Activated CD8-positive, alpha-beta memory T cell treated with anti-CD3 and anti-CD28 coated beads, Interleukin-2, amount 50 U/mL, for 4 hours (primary cell): ENCODE data around the gene HMBS.
"Not testable (repeated sequence)": the region's sequence is repeated elsewhere in the genome, so short reads cannot be mapped to it uniquely, and the experiment has no call there.

Experiments used
- DNase-seq: peaks from one replicate; pipeline ENCODE4 v3.0.0-alpha.2; 2020

The HMBS gene

DNA sequence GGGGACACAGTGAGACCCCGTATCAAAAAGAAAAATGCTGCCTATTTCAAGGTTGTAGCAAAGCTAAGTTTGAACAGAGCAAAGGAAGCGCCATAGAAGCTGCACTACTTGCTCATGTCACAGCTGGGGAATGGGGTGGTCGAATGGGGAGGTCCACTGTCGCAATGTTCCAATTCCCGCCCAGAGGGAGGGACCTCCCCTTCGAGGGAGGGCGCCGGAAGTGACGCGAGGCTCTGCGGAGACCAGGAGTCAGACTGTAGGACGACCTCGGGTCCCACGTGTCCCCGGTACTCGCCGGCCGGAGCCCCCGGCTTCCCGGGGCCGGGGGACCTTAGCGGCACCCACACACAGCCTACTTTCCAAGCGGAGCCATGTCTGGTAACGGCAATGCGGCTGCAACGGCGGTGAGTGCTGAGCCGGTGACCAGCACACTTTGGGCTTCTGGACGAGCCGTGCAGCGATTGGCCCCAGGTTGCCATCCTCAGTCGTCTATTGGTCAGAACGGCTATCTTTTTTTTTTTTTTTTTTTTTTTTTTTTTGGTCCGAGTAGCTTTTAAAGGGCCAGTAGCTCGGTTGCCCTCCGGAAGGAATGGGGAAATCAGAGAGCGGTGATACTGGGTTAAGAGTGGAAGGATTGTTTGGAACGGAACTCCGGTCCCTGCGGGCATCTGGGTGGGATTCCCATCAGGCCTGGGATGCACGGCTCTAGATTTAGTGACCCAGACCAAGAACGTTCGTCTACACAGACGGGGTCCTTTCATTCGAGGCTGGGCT lies at the start of gene HMBS:
TSS of gene HMBS (plus strand) at position 219 of the 774 bp plus-strand sequence. CDS start at position 372, 153 bp downstream.
- DNase-seq, result peak; percentile 91

- no peak for DNase-seq
These were observed 45.8 kb upstream of the HMBS start for GRCh38 chr11:119038884-119039283.

GRCh38 chr11:119039471-119039870 lies 45.2 kb upstream of the HMBS start:
- DNase-seq, result not testable (repeated sequence)

GRCh38 chr11:119041821-119042514 lies 42.7 kb upstream of the HMBS start:
- DNase-seq, result no peak

- DNase-seq, result no peak
These were observed 41.8 kb upstream of the HMBS start for GRCh38 chr11:119042927-119043326.

DNA sequence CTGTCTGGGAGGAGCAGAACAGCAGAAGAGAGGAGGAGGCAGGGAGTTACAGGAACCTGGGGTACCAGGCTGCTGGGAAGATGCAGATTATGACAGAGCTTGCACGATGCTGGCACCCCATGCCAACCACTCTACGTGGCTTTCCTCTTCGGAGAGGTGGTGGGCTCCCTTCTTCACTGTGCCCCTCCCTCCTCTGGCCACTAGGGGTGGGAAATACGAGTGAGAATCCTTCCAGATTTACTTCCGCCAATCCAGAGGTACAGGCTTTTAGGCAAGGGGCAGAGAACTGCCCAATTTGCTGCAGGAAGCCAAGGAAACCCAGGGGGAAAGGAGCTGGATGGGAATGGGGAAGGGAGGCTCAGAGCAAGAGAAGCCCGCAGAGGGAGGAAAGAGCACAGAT lies 40.0 kb upstream of the HMBS start:
- no peak for DNase-seq

DNA sequence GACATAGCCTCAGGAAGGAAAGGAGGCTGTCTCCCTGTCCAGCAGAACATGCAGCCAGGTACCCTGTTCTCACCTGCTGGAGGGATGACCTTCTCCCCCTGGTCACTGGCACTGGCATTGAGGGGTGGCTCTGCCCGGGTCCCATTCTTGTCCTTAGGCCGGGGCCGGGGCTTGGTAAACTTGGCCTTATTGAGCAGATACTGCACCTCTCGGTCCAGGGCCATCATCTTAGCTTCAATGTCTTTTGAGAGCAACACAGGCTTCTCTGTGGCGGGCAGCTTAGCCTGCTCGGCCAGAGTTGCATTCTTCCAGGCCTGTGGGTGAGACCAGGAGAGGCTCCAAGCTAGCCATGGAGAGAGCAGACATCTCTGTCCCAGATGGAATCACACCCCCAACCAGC lies 38.2 kb upstream of the HMBS start:
- no peak for DNase-seq

GRCh38 chr11:119047205-119047604 lies 37.5 kb upstream of the HMBS start:
- DNase-seq, result no peak

- no peak for DNase-seq
These were observed 36.0 kb upstream of the HMBS start for GRCh38 chr11:119048644-119049043.

DNA sequence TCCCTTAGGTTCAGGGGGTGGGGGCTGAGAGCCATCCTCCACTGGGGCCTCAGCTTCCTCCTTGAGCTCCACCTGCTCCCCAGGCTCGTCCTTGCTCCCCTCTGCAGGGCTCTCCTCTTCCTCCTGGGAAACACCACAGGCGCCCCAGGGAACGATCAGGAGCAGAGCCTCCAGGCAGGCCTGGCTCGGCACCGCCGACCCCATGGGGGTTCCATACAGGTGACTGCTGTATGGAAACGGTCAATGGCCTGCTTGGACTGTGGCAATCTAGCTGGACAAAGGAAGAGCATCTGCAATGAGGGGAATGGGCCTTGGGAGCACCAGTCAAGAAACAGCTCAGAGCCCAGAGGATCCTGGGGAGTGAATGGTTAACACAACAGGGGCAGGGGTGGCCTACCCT lies 35.6 kb upstream of the HMBS start:
- no peak for DNase-seq

DNA sequence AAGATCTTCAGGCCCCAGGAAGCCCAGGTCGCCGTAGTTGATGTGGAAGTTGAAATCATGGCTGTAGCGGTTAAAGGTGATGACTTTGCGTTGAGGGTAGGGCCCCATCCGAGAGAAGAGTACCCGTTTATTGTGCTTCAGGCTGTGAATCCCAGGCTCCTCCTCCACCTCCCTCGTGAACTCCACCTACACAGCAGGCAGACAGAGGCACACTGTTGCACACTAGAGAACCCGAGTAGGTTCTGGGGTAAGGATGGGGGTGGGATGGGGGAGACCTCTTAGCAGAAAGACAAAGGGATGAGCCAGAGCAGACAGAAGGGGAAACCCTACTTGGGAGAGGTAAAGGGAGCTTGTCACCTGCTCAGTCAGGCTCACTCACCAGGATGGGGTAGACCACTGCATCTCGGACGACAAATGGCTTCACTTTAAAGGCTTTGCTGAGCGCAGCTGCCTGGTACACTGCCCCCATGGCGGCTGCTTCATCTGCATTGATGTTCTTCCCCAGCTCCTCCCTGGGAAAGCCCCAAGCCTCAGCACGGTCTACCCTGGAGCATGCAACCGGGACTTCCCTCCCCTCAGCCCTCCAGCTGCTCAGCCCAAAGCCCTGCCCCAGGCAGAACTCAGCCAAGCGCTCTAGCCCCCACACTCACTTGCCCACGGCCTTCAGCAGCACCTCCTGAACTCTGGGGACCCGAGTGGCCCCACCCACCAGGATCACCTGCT lies 33.1 kb upstream of the HMBS start:
- no peak for DNase-seq

GRCh38 chr11:119052163-119052814 lies 32.4 kb upstream of the HMBS start:
- DNase-seq, result no peak

DNA sequence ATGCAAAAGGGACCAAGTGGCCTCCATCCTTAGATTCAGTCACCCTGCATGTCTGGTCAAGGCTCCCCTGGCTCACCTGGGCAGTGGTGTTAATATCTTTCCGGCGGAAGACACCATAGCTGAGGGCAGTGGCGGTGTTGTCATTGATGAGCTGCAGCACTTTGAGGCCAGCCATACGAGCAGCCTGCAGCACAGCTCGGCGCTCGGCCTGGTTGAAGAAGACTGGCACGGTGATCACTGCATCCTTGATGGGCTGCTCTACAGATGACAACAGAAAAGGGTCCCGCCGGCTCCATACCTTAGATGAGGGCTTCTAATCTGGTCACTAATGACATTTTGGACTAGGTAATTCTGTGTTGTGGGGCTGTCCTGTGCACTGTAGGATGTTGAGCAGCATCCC lies 30.3 kb upstream of the HMBS start:
- no peak for DNase-seq

- no peak for DNase-seq
These were observed 28.8 kb upstream of the HMBS start for GRCh38 chr11:119055901-119056300.

DNA sequence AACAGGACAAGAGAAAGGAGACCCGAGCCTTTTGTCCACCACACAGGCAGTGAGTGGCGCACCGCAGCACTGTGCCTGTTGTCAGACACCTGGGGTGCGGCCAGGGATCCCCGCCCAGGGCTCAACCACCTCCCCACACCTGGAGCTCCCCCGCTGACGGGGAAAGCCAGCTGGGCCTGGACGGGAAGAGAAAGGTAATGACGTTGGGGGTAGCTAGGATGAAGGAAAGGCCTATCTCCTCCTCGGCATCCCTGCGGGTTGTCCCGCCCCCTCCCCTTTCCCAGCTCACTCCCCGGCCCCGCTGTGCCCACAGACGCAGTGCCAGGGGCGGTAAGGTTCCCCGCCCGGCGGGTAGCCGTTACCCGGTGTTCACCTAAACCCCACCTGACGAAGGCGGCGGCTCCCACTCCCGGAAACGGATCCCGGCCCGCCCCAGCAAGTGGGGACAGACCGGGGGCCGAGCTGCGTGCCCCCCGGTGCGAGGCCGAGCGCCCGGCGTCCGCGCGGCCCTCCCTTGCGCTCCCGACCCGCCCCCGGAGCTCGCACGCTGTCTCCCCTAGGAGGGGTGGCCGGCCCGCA lies 28.2 kb upstream of the HMBS start:
- peak; percentile 51 for DNase-seq

GRCh38 chr11:119057000-119057769 lies 27.5 kb upstream of the HMBS start, which contains the start of gene HYOU1:
Gene HYOU1 (minus strand): TSS chr11:119057205. CDS start chr11:119056160, 1,045 bp downstream.
- DNase-seq, result peak; percentile 99

GRCh38 chr11:119059128-119059527 lies 25.6 kb upstream of the HMBS start:
- not testable (repeated sequence) for DNase-seq

GRCh38 chr11:119061256-119061655 lies 23.4 kb upstream of the HMBS start:
- no peak for DNase-seq

DNA sequence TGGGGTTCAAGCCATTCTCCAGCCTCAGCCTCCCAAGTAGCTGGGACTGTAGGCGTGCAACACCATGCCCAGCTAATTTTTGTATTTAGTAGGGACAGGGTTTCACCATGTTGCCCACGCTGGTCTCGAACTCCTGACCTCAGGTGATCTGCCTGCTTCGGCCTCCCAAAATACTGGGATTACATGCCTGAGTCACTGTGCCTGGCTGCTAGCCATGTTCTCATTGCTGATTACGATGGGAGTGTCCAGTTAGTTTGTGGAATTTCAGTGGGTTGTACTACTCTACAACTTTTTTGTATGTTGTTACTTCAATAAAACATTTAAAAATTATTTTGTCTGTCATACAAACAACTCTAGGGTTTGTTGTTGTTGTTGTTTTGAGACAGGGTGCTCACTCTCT lies 21.9 kb upstream of the HMBS start:
- DNase-seq, result no peak

DNA sequence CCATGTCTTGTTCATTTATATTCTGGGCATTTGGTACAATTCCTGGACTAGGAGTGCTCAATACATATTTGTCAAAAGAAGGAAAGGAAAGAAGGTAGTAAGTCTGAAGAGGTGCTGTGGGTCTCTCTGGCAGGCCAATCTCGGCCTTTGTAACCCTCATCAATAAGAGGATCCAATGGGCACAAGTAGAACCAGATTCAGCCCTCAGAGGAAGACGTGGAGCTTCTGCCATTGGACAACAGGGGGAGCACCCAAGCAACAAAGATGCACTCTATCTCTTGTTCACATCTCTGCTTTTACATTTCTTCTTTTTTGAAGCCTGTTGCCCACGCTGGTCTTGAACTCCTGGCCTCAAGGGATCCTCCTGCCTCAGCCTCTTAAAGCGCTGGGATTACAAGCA lies 19.3 kb upstream of the HMBS start:
- DNase-seq, result peak; percentile 34

DNA sequence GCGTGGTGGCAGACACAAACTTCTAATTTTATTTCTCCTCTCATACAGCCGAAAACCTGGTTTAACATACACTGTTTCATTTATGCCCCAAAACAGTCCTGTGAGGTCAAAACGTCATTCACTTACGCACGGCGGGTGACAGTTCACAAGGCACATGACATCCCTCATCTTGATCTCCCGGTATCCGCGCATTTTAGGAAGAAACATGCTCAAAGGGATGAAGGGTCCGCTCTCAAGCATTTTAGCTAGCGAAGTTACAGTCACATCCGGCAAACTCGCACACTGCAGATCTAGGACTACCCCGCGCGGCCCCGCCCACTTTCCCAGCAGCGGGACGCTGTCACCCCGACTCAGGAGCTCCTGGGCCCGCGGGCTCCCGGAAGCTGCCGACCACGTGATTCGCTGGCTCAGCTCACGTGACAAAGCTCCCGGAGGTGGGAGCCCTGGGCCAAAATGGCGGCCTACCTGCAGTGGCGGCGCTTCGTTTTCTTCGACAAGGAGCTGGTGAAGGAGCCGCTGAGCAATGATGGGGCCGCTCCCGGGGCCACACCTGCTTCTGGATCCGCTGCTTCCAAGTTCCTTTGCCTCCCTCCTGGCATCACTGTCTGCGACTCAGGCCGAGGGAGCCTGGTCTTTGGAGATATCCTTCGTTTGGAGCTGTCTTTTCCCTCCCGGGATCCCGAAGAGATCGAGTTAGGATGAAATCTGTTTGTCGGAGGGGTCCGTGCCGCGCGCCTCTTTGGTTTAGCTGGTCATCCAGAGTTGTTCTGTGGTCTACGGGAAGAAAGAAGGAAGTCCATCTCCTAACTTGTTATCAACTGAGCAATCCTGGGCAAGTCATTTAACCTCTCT lies 17.1 kb upstream of the HMBS start, which contains the start of gene VPS11:
TSS of gene VPS11 (plus strand) at position 448 of the 852 bp plus-strand sequence. CDS start at position 454, 6 bp downstream.
- DNase-seq, result peak; percentile 98
